ENCODE measurements around the gene ALOX12. TPM values are rescaled to one million over a fixed set of nuclear protein-coding genes. Genes with fewer than 3 reads are reported as not detected.

The ALOX12 gene
- total and polyA plus RNA-seq, 10 donors, result 0.15 to 2.5 (median 1.2) TPM

- WGBS, 5 donors, result 61 to 75% (median 69%) methylated on average over 10 to 11 of the region's 11 CpGs
- Histone ChIP-seq H3K4me1 (peaks cover 41 to 98% (median 65%) of the 10 kb centered on the region in 6 donors), H3K36me3 (peaks cover 0 to 23% (median 0%) of the 10 kb centered on the region in 6 donors), H3K4me3 (peak overlapping the region in 3 of 8 donors; percentile 34 to 69 (median 42)), H3K9me3 (no peaks in the 10 kb centered on the region), H3K27ac (peak overlapping the region; percentile 65 to 100 (median 99)), H3K27me3 (replicated peaks in 1 of 7) (peaks cover 0 to 15% (median 0%) of the 10 kb centered on the region in 7 donors)
- intact Hi-C loops (cut with DNase I; ENCODE audit: low total_unique reads), result loop anchor here (5.0 kb wide), 1 partner anchor 109 kb away; no protein-coding TSS in a partner anchor
- TF ChIP-seq POLR2AphosphoS5 (IDR thresholded peaks at IDR 0.05) (no peak), POLR2A (IDR thresholded peaks at IDR 0.05) (no peak), CTCF (IDR thresholded peaks at IDR 0.05 in 8 of 11, conservative IDR thresholded peaks at IDR 0.05 in 3 of 11) (no peak)
- DNase-seq, result peak; percentile 73
These were observed 25.2 kb downstream of the ALOX12 start for GRCh38 chr17:7020894-7021664.

GRCh38 chr17:7021993-7022778 is 26.3 kb downstream of the ALOX12 start:
- Histone ChIP-seq H3K4me3 (peak overlapping the region; percentile 16 to 69 (median 36)), H3K36me3 (peaks cover 0 to 21% (median 0%) of the 10 kb centered on the region in 6 donors), H3K9me3 (no peaks in the 10 kb centered on the region), H3K27ac (peak overlapping the region; percentile 65 to 100 (median 93)), H3K27me3 (replicated peaks in 1 of 7) (peaks cover 0 to 15% (median 0%) of the 10 kb centered on the region in 7 donors), H3K4me1 (peaks cover 32 to 98% (median 61%) of the 10 kb centered on the region in 6 donors)
- TF ChIP-seq POLR2A (IDR thresholded peaks at IDR 0.05) (peak in 1 of 3 donors; percentile 14), CTCF (IDR thresholded peaks at IDR 0.05 in 8 of 11, conservative IDR thresholded peaks at IDR 0.05 in 3 of 11) (peak; percentile 89 to 99 (median 97)), POLR2AphosphoS5 (IDR thresholded peaks at IDR 0.05) (peak; percentile 84 to 86 (median 84))
- intact Hi-C loops (cut with DNase I; ENCODE audit: low total_unique reads), result loop anchor here (5.0 kb wide), 1 partner anchor 110 kb away; no protein-coding TSS in a partner anchor
- peak; percentile 97 for DNase-seq
- 1 to 3% (median 2%) methylated on average over 48 to 53 of the region's 53 CpGs for WGBS, 5 donors

GRCh38 chr17:7022781-7023571 is 27.1 kb downstream of the ALOX12 start, which contains the start of gene BCL6B:
Gene BCL6B, plus strand, starts transcription at chr17:7023050. Its CDS starts 622 bp downstream, at chr17:7023672.
- H3K36me3 ChIP-seq, result peaks cover 0 to 21% (median 0%) of the 10 kb centered on the region in 6 donors
- peak within 1 kb of the TSS; percentile 65 to 100 (median 93) for H3K27ac ChIP-seq
- no peak for TF ChIP-seq POLR2A (IDR thresholded peaks at IDR 0.05)
- peak in 1 of 3 donors; percentile 8 for TF ChIP-seq POLR2AphosphoS5 (IDR thresholded peaks at IDR 0.05)
- TF ChIP-seq CTCF (IDR thresholded peaks at IDR 0.05 in 8 of 11, conservative IDR thresholded peaks at IDR 0.05 in 3 of 11), result no peak
- intact Hi-C loops (cut with DNase I; ENCODE audit: low total_unique reads), result loop anchor here (5.0 kb wide), 1 partner anchor 111 kb away; no protein-coding TSS in a partner anchor
- DNase-seq, result peak; percentile 85
- WGBS, 5 donors, result 9 to 21% (median 13%) methylated on average over 45 to 47 of the region's 47 CpGs
- H3K4me3 ChIP-seq, result peak within 1 kb of the TSS; percentile 24 to 69 (median 36)
- H3K4me1 ChIP-seq, result peaks cover 25 to 98% (median 60%) of the 10 kb centered on the region in 6 donors
- H3K27me3 ChIP-seq (replicated peaks in 1 of 7), result peaks cover 0 to 15% (median 0%) of the 10 kb centered on the region in 7 donors
- H3K9me3 ChIP-seq, result no peaks in the 10 kb centered on the region

Measured in spleen (tissue), 11 donors.